Camera-type eye (tissue), 1 donor: ENCODE results near the gene GOLGA6L6. TPM values are rescaled to one million over a fixed set of nuclear protein-coding genes. Genes with fewer than 3 reads are reported as not detected.

Experiments used
- total RNA-seq: library from RNA; depleted of rRNA; stranded (reverse); fragments of >200 nt; gene quantifications from one replicate; pipeline ENCODE4 v1.2.3, GENCODE V29; 2014

Gene GOLGA6L6, protein sequence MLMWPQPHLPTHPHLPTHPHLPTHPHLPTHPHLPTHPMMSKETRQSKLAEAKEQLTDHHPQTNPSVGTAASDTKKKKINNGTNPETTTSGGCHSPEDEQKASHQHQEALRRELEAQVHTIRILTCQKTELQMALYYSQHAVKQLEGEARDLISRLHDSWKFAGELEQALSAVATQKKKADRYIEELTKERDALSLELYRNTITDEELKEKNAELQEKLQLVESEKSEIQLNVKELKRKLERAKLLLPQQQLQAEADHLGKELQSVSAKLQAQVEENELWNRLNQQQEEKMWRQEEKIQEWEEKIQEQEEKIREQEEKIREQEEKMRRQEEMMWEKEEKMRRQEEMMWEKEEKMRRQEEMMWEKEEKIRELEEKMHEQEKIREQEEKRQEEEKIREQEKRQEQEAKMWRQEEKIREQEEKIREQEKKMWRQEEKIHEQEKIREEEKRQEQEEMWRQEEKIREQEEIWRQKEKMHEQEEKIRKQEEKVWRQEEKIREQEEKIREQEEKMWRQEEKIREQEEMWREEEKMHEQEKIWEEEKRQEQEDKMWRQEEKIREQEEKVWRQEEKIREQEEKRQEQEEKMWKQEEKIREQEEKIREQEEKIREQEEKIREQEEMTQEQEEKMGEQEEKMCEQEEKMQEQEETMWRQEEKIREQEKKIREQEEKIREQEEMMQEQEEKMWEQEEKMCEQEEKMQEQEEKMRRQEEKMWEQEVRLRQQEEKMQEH
- total RNA-seq: not detected

GRCh38 chr15:20541700-20542099 is at the start of gene GOLGA6L6:
Gene GOLGA6L6 (minus strand): TSS chr15:20541800. CDS start chr15:20541709, 91 bp downstream.

